HFFc6 (cell line): ENCODE measurements around the gene CD80. TPM values are rescaled to one million over a fixed set of nuclear protein-coding genes. Genes with fewer than 3 reads are reported as not detected.

Experiments used
- DNase-seq: peaks from one replicate; pipeline ENCODE4 v3.0.0-alpha.2; 2018
- H3K27ac Mint-ChIP-seq: 2 replicates; pipeline ENCODE4 v1.8.0; 2020; ENCODE audit warnings: mild to moderate bottlenecking, mixed read lengths
- H3K27me3 Mint-ChIP-seq: 2 replicates; pipeline ENCODE4 v1.8.0; 2021; ENCODE audit warnings: mild to moderate bottlenecking, moderate library complexity, mixed read lengths; ENCODE audit not compliant: insufficient read depth
- H3K36me3 Mint-ChIP-seq: 2 replicates; pipeline ENCODE4 v1.8.0; 2021; ENCODE audit warnings: low read depth, mixed read lengths
- H3K4me1 Mint-ChIP-seq: 2 replicates; pipeline ENCODE4 v1.8.0; 2020; ENCODE audit warnings: low read depth, mixed read lengths
- H3K4me3 Mint-ChIP-seq: 2 replicates; pipeline ENCODE4 v1.8.0; 2020; ENCODE audit warnings: mild to moderate bottlenecking, moderate library complexity, mixed read lengths
- H3K9me3 Mint-ChIP-seq: 2 replicates; pipeline ENCODE4 v1.8.0; 2020; ENCODE audit warnings: mild to moderate bottlenecking, mixed read lengths
- total RNA-seq, 6 experiments: library from RNA; stranded (reverse); fragmentation: NEBNext Ultra II Directional; extraction: Animal tissue kit (Norgen Biotek cat#: 25700); gene quantifications; 2 replicates in 1 of 6; 3 replicates in 5 of 6; pipeline ENCODE4 v1.2.3, GENCODE V29; 2021
- TF ChIP-seq, protein P1 (sequence below): fragments of 200-600 bp; sonication (generic); IDR thresholded peaks from 2 replicates; pipeline ENCODE4 v1.5.0; 2021; ENCODE audit warnings: antibody characterized with exemption, mild to moderate bottlenecking

Gene CD80
- total RNA-seq, 6 experiments from 2014 or later: not detected

DNA sequence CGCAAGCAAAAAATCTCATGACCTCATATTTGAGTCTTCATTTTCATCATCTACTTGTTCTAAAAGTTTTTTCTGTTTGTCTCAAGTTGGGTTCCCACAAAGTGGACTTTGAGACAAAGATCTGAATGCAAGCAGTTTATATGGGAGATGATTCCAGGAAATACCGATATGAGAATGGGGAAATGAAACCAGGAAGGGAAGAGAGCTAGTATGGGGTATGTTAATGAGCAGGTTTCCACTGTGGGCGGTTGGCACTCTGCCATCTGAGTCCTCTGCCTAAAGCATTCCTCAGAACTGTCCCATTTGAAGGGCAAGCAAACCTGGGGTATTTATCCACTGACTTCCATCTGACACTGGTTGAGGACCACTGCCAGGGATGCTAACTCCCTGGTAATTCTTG lies 28.7 kb upstream of the CD80 start:
- Mint-ChIP-seq H3K4me3 (no peak overlapping the region), H3K4me1 (peaks cover 16% of the 10 kb centered on the region), H3K27me3 (peaks cover 16% of the 10 kb centered on the region), H3K9me3 (no peaks in the 10 kb centered on the region; the same call in 1 of the 2 replicates), H3K36me3 (no peaks in the 10 kb centered on the region; the same call in 1 of the 2 replicates), H3K27ac (no peak overlapping the region)
- DNase-seq: no peak
- TF ChIP-seq, protein P1, sequence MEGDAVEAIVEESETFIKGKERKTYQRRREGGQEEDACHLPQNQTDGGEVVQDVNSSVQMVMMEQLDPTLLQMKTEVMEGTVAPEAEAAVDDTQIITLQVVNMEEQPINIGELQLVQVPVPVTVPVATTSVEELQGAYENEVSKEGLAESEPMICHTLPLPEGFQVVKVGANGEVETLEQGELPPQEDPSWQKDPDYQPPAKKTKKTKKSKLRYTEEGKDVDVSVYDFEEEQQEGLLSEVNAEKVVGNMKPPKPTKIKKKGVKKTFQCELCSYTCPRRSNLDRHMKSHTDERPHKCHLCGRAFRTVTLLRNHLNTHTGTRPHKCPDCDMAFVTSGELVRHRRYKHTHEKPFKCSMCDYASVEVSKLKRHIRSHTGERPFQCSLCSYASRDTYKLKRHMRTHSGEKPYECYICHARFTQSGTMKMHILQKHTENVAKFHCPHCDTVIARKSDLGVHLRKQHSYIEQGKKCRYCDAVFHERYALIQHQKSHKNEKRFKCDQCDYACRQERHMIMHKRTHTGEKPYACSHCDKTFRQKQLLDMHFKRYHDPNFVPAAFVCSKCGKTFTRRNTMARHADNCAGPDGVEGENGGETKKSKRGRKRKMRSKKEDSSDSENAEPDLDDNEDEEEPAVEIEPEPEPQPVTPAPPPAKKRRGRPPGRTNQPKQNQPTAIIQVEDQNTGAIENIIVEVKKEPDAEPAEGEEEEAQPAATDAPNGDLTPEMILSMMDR: no peak

DNA sequence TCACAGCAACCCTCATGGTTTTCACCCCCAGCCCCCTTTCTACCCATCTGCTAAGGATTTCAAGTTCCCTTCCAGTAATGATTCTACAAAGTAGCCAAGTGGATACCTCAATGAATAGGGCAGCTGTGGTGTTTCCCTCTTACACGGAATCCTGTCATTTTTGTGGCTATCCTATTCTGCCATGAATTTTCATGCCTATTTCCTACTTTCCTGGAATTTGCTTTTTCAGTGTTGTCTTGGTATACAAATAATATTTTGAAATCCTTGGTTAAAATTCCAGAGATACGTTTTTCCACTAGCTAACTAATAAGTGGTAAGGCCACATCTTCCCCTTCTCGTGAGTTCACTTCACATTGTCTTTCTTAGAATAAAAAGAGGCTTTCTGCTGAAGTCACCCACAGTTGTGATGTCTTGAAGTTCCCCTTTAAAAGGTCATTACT lies 27.3 kb upstream of the CD80 start:
- Mint-ChIP-seq H3K4me1 (peaks cover 16% of the 10 kb centered on the region), H3K27ac (no peak overlapping the region), H3K4me3 (no peak overlapping the region), H3K36me3 (no peaks in the 10 kb centered on the region; the same call in 1 of the 2 replicates), H3K27me3 (peaks cover 10% of the 10 kb centered on the region), H3K9me3 (no peaks in the 10 kb centered on the region; the same call in 1 of the 2 replicates)
- peak; percentile 12 for DNase-seq
- TF ChIP-seq, protein P1: no peak

DNA sequence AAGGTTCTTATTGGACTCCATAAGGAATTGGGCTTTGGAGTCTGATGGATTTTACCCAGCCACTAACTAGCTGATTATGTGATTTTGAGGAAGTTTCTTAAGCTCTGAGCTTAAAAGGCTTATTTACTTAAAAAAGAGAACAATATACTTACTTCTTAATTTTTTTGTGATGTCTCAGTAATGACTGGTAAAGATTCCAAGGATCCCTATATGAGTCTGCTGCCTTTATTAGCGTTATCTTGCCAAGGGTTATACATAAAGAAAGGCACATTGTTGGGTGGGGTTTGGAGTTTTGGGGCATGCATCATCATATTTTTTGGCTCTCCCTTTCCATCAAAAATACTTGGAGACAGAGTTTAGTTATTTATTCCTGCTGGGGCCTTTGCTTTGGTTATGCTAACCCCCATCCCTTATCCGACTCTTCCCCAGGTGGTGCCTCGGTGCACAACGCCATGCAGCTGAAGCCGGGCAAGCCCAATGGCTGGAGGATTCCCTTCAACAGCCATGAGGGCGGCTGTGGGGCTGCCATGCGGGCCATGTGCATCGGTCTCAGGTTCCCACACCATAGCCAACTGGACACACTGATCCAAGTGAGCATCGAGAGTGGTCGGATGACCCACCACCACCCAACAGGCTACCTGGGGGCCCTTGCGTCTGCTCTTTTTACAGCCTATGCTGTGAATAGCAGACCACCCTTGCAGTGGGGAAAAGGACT lies 26.6 kb upstream of the CD80 start:
- peak; percentile 15 for DNase-seq
- Mint-ChIP-seq H3K27ac (no peak overlapping the region), H3K9me3 (no peaks in the 10 kb centered on the region; the same call in 1 of the 2 replicates), H3K27me3 (peaks cover 8% of the 10 kb centered on the region), H3K36me3 (no peaks in the 10 kb centered on the region; the same call in 1 of the 2 replicates), H3K4me3 (no peak overlapping the region), H3K4me1 (peaks cover 16% of the 10 kb centered on the region)
- TF ChIP-seq, protein P1: no peak

DNA sequence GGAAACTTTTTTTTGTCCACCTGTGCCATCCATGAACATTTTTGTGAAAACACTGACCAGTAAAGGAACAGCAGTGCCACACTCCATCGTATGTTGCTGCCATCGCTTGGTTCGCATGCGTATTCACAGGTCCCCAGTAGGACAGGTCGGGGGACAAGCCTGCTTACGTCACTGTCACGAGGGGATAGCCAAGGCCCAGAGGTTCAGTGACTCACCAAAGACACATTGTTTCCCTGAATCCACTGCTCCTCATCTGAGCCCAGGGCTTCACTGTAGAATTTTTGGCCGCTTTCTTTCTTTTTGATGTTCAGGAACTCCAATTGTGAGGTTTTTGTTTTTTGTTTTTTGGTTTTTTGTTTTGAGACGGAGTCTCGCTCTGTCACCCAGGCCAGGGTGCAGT lies 25.8 kb upstream of the CD80 start:
- Mint-ChIP-seq H3K9me3 (no peaks in the 10 kb centered on the region; the same call in 1 of the 2 replicates), H3K4me3 (no peak overlapping the region), H3K36me3 (no peaks in the 10 kb centered on the region; the same call in 1 of the 2 replicates), H3K4me1 (peaks cover 16% of the 10 kb centered on the region), H3K27ac (no peak overlapping the region), H3K27me3 (peaks cover 7% of the 10 kb centered on the region)
- TF ChIP-seq, protein P1: no peak
- DNase-seq: no peak

DNA sequence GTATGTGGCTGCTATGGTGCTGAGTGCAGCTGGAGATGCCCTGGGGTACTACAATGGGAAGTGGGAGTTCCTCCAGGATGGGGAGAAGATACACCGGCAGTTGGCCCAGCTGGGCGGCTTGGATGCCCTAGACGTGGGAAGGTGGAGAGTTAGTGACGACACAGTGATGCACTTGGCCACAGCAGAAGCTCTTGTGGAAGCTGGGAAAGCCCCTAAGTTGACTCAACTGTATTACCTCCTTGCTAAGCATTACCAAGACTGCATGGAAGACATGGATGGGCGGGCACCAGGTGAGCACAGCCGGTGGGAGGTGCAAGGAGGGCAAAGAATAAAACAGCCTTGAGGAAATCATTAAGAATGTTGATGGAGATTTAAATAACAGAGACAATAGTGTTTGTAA lies 22.8 kb upstream of the CD80 start:
- TF ChIP-seq, protein P1: no peak
- no peak overlapping the region for H3K4me3 Mint-ChIP-seq
- H3K27me3 Mint-ChIP-seq: peaks cover 3% of the 10 kb centered on the region; the same call in 1 of the 2 replicates
- no peak for DNase-seq
- H3K9me3 Mint-ChIP-seq: no peaks in the 10 kb centered on the region
- peaks cover 27% of the 10 kb centered on the region for H3K4me1 Mint-ChIP-seq
- no peaks in the 10 kb centered on the region for H3K36me3 Mint-ChIP-seq
- H3K27ac Mint-ChIP-seq: no peak overlapping the region
